Measurements from ENCODE around the gene THADA.

Gene THADA

DNA sequence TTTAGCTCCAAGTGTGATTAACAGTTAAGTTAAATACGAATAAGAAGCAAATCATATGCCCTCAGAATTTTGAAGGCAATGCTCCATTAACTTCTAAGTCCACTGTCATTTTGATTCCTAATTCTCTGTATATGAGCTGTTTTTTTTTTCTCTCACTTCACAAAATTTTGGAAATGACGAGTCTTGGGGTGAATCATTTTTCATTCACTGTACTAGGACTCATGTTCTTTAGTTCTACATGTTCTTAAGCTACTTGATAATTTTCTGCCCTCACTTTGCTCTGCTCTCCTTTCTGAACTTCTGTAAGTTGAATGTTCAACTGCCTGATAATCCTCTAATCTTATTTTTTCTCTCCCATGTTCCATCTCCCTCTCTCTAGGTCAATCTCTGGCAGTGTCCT lies 141.0 kb downstream of the THADA start:
- Histone ChIP-seq H3F3A (ENCODE audit: control insufficient read depth, insufficient read depth) (no peaks in the 10 kb centered on the region), H3K36me3 (ENCODE audit: control insufficient read depth, low read length) (peaks cover 3% of the 10 kb centered on the region; the same call in 1 of the 2 replicates), H3K9me2 (replicated peaks; ENCODE audit: control insufficient read depth, low read length) (no peaks in the 10 kb centered on the region), H3K4me2 (ENCODE audit: low read length) (no peak overlapping the region), H3K79me2 (ENCODE audit: control insufficient read depth, low read length) (no peaks in the 10 kb centered on the region), H4K20me1 (ENCODE audit: control insufficient read depth, insufficient read depth, low read depth, low read length) (no peaks in the 10 kb centered on the region), H3K27me3 (ENCODE audit: control insufficient read depth, low read length) (no peaks in the 10 kb centered on the region), H3K4me1 (ENCODE audit: control insufficient read depth, low read length) (no peaks in the 10 kb centered on the region), H3K27ac (ENCODE audit: low read depth, low read length) (no peak overlapping the region), H3K4me3 (ENCODE audit: low read length) (no peak overlapping the region), H3K9me3 (ENCODE audit: control insufficient read depth, insufficient read depth, low read length) (no peaks in the 10 kb centered on the region)
- TF ChIP-seq EZH2phosphoT487 (IDR thresholded peaks at IDR 0.05; ENCODE audit: borderline replicate concordance, low read length) (no peak), CTCF (IDR thresholded peaks at IDR 0.05; ENCODE audit: low read depth, low read length, poor library complexity, severe bottlenecking) (no peak)

GRCh38 chr2:43453179-43454170 lies 142.4 kb downstream of the THADA start:
- Histone ChIP-seq H3K4me3 (ENCODE audit: low read length) (no peak overlapping the region), H3F3A (ENCODE audit: control insufficient read depth, insufficient read depth) (no peaks in the 10 kb centered on the region), H3K4me2 (ENCODE audit: low read length) (no peak overlapping the region), H4K20me1 (ENCODE audit: control insufficient read depth, insufficient read depth, low read depth, low read length) (no peaks in the 10 kb centered on the region), H3K27ac (ENCODE audit: low read depth, low read length) (no peak overlapping the region), H3K4me1 (ENCODE audit: control insufficient read depth, low read length) (no peaks in the 10 kb centered on the region), H3K36me3 (ENCODE audit: control insufficient read depth, low read length) (peaks cover 3% of the 10 kb centered on the region; the same call in 1 of the 2 replicates), H3K9me3 (ENCODE audit: control insufficient read depth, insufficient read depth, low read length) (no peaks in the 10 kb centered on the region), H3K9me2 (replicated peaks; ENCODE audit: control insufficient read depth, low read length) (no peaks in the 10 kb centered on the region), H3K27me3 (ENCODE audit: control insufficient read depth, low read length) (no peaks in the 10 kb centered on the region), H3K79me2 (ENCODE audit: control insufficient read depth, low read length) (no peaks in the 10 kb centered on the region)
- TF ChIP-seq EZH2phosphoT487 (IDR thresholded peaks at IDR 0.05; ENCODE audit: borderline replicate concordance, low read length) (no peak), CTCF (IDR thresholded peaks at IDR 0.05; ENCODE audit: low read depth, low read length, poor library complexity, severe bottlenecking) (no peak)

DNA sequence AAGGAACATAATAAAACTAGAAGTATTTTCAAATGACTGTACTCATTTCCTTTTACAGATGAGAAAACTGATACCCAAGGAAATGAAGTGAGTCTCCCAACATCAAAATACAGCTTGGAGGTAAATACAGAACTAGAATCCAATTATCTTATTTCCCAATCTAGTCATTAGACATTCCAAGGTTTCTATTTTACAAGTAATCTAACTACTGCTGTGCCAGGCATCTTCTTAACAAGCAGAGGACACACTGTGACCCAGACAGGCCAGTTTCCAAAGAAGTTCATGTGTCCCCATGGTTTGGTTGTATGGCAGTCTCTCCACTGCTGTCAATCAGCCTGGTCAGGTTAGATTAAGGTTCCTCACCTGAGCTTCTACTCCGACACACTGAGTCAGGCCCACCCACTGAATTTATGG lies 143.5 kb downstream of the THADA start:
- Histone ChIP-seq H3K9me3 (ENCODE audit: control insufficient read depth, insufficient read depth, low read length) (no peaks in the 10 kb centered on the region), H3K27me3 (ENCODE audit: control insufficient read depth, low read length) (no peaks in the 10 kb centered on the region), H3K4me2 (ENCODE audit: low read length) (no peak overlapping the region), H3K36me3 (ENCODE audit: control insufficient read depth, low read length) (peaks cover 3% of the 10 kb centered on the region; the same call in 1 of the 2 replicates), H3K4me1 (ENCODE audit: control insufficient read depth, low read length) (no peaks in the 10 kb centered on the region), H4K20me1 (ENCODE audit: control insufficient read depth, insufficient read depth, low read depth, low read length) (no peaks in the 10 kb centered on the region), H3F3A (ENCODE audit: control insufficient read depth, insufficient read depth) (no peaks in the 10 kb centered on the region), H3K9me2 (replicated peaks; ENCODE audit: control insufficient read depth, low read length) (no peaks in the 10 kb centered on the region), H3K4me3 (ENCODE audit: low read length) (no peak overlapping the region), H3K79me2 (ENCODE audit: control insufficient read depth, low read length) (no peaks in the 10 kb centered on the region), H3K27ac (ENCODE audit: low read depth, low read length) (no peak overlapping the region)
- TF ChIP-seq EZH2phosphoT487 (IDR thresholded peaks at IDR 0.05; ENCODE audit: borderline replicate concordance, low read length) (no peak), CTCF (IDR thresholded peaks at IDR 0.05; ENCODE audit: low read depth, low read length, poor library complexity, severe bottlenecking) (no peak)

Data from DOHH2 (cell line).